Calu3 (cell line): ENCODE measurements around the gene RPLP2. TPM values are rescaled to one million over a fixed set of nuclear protein-coding genes. Genes with fewer than 3 reads are reported as not detected.

Experiments
- BruUV-seq: library from RNA; stranded (reverse); fragments of 400-500 nt; replicated peaks from 2 replicates; lab custom pipeline; 2021; lab: Mats Ljungman, UMichigan
- CTCF ChIA-PET: fragments of 300-600 bp; sonication (Branson Sonifier 250); formaldehyde crosslinking; loops from one replicate; lab custom pipeline; 2022; ENCODE audit warnings: antibody characterized with exemption; lab: Charles Lee
- DNase-seq: peaks from one replicate; pipeline ENCODE4 v3.0.0; 2022
- H3K27ac Mint-ChIP-seq: one replicate; pipeline ENCODE4 v1.8.0; 2022; ENCODE audit warnings: mixed read lengths; ENCODE audit not compliant: unreplicated experiment
- H3K27me3 Mint-ChIP-seq: one replicate; pipeline ENCODE4 v1.8.0; 2022; ENCODE audit warnings: mixed read lengths; ENCODE audit not compliant: unreplicated experiment
- H3K36me3 Mint-ChIP-seq: one replicate; pipeline ENCODE4 v1.8.0; 2022; ENCODE audit warnings: mild to moderate bottlenecking, moderate library complexity, mixed read lengths; ENCODE audit not compliant: insufficient read depth, unreplicated experiment
- H3K4me1 Mint-ChIP-seq: one replicate; pipeline ENCODE4 v1.8.0; 2022; ENCODE audit warnings: mild to moderate bottlenecking, low read depth, mixed read lengths; ENCODE audit not compliant: unreplicated experiment
- H3K4me3 Mint-ChIP-seq: one replicate; pipeline ENCODE4 v1.8.0; 2022; ENCODE audit warnings: mild to moderate bottlenecking, low read depth, moderate library complexity, mixed read lengths; ENCODE audit not compliant: unreplicated experiment
- H3K9me3 Mint-ChIP-seq: one replicate; pipeline ENCODE4 v1.8.0; 2022; ENCODE audit warnings: low read depth, mixed read lengths; ENCODE audit not compliant: unreplicated experiment
- CTCF ChIP-seq: fragments of 200-600 bp; IDR thresholded peaks from one replicate; pipeline ENCODE4 v1.8.0; 2022; ENCODE audit warnings: antibody characterized with exemption; ENCODE audit not compliant: unreplicated experiment
- intact Hi-C: fragments of 100-400 bp; cut with micrococcal nuclease; formaldehyde crosslinking; loops from one replicate; pipeline ENCODE4 v1.10.0; 2022; ENCODE audit not compliant: unreplicated experiment
- total RNA-seq: library from RNA; stranded (reverse); gene quantifications from 2 replicates; pipeline ENCODE4 v1.2.3, GENCODE V29; 2022

Gene RPLP2
- total RNA-seq, 1 experiment from 2014 or later: 1,381 TPM

- intact Hi-C loops: no loop called here
- CTCF ChIA-PET: interaction anchor here (1.0 to 1.4 kb wide), 2 partner anchors 13 to 14 kb away, joined by 3 to 5 read pairs; no protein-coding TSS in a partner anchor
- DNase-seq: no peak
- Mint-ChIP-seq H3K4me1 (no peaks in the 10 kb centered on the region), H3K27ac (no peak within 1 kb of the TSS), H3K36me3 (peaks cover 52% of the 10 kb centered on the region), H3K27me3 (no peaks in the 10 kb centered on the region), H3K4me3 (no peak within 1 kb of the TSS), H3K9me3 (no peaks in the 10 kb centered on the region)
- BruUV-seq: no TSS peak
- TF ChIP-seq CTCF: no peak
Observed at GRCh38 chr11:789943-790342, 19.8 kb upstream of the RPLP2 start, which contains the start of gene CEND1. CEND1 (minus strand) TSS chr11:790090; CDS start chr11:788576, 1,514 bp downstream.

GRCh38 chr11:790721-791564, 18.8 kb upstream of the RPLP2 start:
- CTCF ChIA-PET: interaction anchor here (1.0 to 1.4 kb wide), 2 partner anchors 14 to 15 kb away, joined by 3 to 5 read pairs; no protein-coding TSS in a partner anchor
- Mint-ChIP-seq H3K9me3 (no peaks in the 10 kb centered on the region), H3K27me3 (no peaks in the 10 kb centered on the region), H3K27ac (peak overlapping the region; percentile 54), H3K36me3 (peaks cover 57% of the 10 kb centered on the region), H3K4me3 (no peak overlapping the region), H3K4me1 (no peaks in the 10 kb centered on the region)
- BruUV-seq: TSS peak; percentile 36
- DNase-seq: no peak
- TF ChIP-seq CTCF: no peak
- intact Hi-C loops: no loop called here

GRCh38 chr11:791658-792534, 17.9 kb upstream of the RPLP2 start:
- Mint-ChIP-seq H3K27me3 (no peaks in the 10 kb centered on the region), H3K4me3 (no peak overlapping the region), H3K27ac (no peak overlapping the region), H3K9me3 (no peaks in the 10 kb centered on the region), H3K36me3 (peaks cover 61% of the 10 kb centered on the region), H3K4me1 (no peaks in the 10 kb centered on the region)
- no peak for TF ChIP-seq CTCF
- no peak for DNase-seq
- intact Hi-C loops: no loop called here
- CTCF ChIA-PET: no interaction called here
- no TSS peak for BruUV-seq

GRCh38 chr11:792535-792821, 17.3 kb upstream of the RPLP2 start:
- no peaks in the 10 kb centered on the region for H3K4me1 Mint-ChIP-seq
- no peaks in the 10 kb centered on the region for H3K27me3 Mint-ChIP-seq
- no peaks in the 10 kb centered on the region for H3K9me3 Mint-ChIP-seq
- no peak overlapping the region for H3K4me3 Mint-ChIP-seq
- CTCF ChIA-PET: no interaction called here
- H3K36me3 Mint-ChIP-seq: peaks cover 64% of the 10 kb centered on the region
- TF ChIP-seq CTCF: no peak
- no peak for DNase-seq
- H3K27ac Mint-ChIP-seq: no peak overlapping the region
- BruUV-seq: no TSS peak
- intact Hi-C loops: no loop called here
